Measurements from ENCODE around the gene GADD45A. TPM values are rescaled to one million over a fixed set of nuclear protein-coding genes. Genes with fewer than 3 reads are reported as not detected.
"Not testable (repeated sequence)": the region's sequence is repeated elsewhere in the genome, so short reads cannot be mapped to it uniquely, and the experiment has no call there.

Gene GADD45A
- total RNA-seq, 1 donor from 2014 or later: 34.5 TPM

DNA sequence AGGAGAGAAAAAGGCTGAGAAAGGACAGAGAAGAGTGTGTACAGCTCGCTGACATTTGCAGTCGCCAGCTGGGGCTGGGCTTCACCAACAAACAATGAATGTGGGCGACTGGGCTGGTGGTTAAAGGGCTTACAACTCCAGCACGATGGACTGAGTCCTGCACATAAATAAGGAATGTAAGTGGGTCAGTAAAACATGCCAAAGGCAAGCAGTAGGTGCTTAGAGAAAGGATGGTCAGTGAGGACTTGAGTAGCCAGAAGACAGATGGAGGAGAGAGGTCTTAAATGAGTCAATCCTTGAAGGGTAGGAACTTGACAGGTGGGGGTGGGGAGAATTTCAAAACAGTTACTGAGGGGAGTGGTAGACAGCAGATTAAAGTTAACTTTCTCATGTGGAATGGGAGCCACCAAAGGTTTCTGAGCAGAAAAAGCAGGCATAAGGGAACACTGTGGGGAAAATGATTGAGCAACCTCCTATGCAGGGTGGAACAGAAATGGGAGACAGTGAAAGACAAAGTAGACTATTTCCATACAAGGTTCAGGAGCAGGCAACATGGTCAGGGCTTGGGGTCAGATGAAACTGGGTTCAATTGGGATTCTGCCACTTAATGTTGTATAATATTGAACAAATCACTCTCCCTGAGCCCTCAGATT lies 37.4 kb downstream of the GADD45A start:
- no peak for ATAC-seq

DNA sequence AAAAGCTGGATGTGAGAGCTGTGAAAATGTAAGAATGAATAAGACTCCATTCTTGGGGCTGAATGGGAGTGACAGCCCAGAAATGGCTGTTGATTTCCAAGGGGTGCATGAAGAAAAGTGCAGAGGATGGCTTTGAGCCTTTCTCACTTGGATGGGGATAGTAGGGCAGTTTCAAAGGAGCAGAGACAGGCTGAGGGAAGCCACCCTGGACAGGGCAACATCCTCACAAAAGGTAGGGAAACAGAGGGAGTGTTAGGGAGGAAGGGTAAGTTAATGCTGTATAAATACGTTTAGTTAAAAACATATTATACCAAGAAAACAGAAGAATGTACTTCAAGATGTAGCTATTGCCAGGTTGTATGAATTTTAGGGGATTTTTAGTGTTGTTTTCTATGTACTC lies 38.1 kb downstream of the GADD45A start:
- no peak for ATAC-seq

- ATAC-seq: peak; percentile 82
Observed at GRCh38 chr1:67723620-67724019, 38.6 kb downstream of the GADD45A start.

DNA sequence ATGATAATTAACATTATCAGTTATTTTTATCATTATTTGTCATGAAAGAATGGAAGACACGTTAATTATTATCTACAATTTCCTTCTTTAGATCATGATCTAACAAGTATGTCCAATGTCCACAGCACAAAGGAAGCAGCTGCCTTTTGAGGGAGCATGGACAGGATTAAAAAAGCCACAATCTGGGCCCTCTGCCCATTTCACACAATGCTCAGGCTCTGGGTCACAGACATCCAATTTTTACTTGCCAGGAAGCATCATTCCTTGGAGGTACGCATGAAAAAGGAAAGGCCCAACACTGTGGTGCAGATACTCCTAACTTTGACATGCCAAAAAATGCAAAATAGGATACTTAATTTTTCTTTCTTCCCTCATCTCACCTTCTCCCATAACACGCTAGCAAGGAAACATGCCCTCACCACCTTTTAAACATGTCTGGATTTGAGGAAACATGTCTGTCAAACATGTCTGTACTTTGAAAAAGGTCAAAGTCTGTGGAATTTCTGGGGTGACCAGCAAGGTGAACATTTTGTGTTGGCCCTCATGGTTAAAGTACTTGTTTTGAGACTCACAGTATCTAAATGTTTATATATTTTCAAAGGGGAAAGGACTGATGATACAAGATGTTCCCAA lies 40.0 kb downstream of the GADD45A start:
- peak; percentile 49 for ATAC-seq

DNA sequence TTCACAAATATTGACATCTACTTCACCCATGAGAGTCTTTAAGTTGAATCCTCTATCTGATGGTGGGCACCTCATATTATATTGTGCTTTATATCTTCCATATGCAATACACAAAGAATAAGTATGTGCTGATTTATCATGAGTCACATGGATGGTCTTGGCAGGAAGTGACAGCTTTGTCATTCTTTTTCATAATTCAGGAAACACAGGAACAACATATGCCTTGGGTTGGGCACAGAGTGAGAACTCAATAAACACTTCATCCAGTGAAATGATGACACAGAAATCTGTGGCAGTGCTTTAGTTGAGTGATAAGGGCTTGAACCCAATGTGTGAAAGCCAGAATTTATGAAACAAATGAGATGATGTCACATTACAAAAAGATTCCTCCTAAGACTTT lies 41.2 kb downstream of the GADD45A start:
- peak; percentile 75 for ATAC-seq

GRCh38 chr1:67729872-67730271 lies 44.9 kb downstream of the GADD45A start:
- ATAC-seq: no peak

DNA sequence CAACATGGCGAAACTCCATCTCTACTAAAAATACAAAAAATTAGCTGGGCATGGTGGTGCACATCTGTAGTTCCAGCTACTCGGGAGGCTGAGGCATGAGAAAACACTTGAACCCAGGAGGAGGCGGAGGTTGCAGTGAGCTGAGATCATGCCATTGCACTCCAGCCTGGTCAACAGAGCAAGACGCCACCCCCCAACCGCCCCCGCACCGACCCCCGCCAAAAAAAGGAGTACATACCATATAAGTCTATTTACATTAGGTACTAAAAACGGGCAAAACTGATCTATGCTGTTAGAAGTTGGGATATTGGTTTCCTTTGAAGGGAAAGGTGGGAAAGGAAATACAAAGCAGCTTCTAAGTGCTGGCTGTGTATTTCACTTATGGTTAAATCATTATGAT lies 45.3 kb downstream of the GADD45A start:
- not testable (repeated sequence) for ATAC-seq

- ATAC-seq: no peak
Observed at GRCh38 chr1:67731322-67731721, 46.3 kb downstream of the GADD45A start.

DNA sequence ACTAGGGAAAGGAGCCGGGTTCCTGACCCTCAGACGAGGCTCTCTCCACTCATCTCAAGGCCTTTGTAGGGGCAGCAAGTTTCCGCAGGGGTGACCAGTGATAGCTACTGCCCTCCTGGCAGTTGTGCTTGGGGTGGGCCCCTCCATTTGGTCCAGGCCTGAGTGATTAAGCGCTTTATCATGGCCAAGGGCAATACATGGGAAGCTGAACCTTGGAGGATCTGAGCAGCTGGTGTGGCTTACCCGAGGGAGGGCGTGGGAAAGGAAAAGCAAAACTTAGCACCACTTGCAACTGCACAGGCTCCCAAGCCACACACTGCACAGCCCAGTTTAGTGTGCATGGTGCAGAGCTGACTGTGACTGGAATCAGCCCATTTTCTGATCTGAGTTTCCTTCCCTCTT lies 47.8 kb downstream of the GADD45A start:
- no peak for ATAC-seq

GRCh38 chr1:67733681-67734322 lies 48.8 kb downstream of the GADD45A start:
- no peak for ATAC-seq

- no peak for ATAC-seq
Observed at GRCh38 chr1:67734323-67734690, 49.3 kb downstream of the GADD45A start.

GRCh38 chr1:67735206-67735605 lies 50.2 kb downstream of the GADD45A start:
- no peak for ATAC-seq

DNA sequence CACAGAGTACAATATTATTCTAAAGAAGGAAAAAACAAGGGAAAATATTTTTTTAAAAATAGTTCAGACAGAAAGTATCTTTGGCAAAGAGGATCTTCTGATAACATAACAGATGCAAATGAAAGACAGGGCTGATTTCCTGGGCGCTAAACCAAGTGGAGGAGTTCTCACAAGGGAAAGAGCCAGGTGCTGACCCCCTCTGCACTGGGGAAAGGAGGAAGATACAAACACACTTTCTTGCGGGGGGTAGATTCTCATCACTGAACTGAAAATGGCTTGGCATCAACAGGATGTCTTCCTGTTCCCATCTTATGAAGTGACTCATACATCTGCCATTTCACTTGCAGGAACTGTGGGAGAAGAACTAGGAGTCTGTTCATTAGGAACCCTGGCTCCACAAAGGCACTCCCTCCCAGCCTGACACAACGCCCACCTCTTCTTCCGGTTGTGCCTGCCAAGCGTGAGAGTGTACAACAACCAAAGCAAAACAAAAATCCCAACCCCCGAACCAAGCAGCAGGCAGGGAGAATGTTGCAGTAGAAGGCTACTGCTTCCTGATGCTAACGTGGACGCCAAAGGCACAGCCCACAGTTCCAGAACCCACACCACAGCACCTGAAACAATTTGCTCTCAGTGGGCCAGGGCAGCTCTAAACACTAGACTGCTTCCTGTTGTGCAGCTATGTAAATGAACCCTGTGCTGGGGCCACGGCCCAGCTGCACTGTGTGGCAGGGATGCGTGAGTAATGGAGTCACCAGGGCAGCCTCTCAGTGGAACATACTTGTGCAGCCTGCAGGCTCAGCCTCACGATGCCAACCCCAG lies 51.0 kb downstream of the GADD45A start:
- ATAC-seq: peak; percentile 95

DNA sequence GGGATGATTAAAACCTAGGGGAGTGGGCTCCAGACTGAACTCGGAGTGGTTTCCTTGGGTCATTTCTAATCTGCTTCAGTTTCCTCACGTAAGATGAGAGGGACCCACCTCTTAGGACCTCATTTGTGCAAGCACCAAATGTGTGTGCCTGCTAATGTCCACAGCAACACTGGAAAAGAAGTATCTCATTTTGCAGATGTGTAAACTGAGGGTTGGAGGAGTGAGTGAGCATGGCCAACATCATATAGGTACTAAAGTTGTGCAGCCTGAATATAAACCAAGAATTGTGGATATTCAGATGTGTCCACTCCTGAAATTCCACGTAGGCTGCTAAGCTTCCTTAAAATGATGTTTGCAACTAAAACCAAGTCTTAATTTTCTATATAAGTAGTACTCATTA lies 51.7 kb downstream of the GADD45A start:
- no peak for ATAC-seq

GRCh38 chr1:67737875-67738274 lies 52.9 kb downstream of the GADD45A start:
- ATAC-seq: no peak

Other genes with a start within 250 kb of the GADD45A start
- gene GNG12, start 148.3 kb downstream of the GADD45A start, total RNA-seq: 73.2 TPM